WTC11 (cell line): Measurements from ENCODE around the gene ARHGEF28. TPM values are rescaled to one million over a fixed set of nuclear protein-coding genes. Genes with fewer than 3 reads are reported as not detected.

Experiments
- ATAC-seq: fragments of 200-7000 bp; cut with Tn5 transposase; 2 replicates; pipeline ENCODE4 v1.10.0; 2021; ENCODE audit warnings: mild to moderate bottlenecking, moderate library complexity
- CTCF ChIA-PET: fragments of 300-600 bp; sonication (Branson Sonifier 250); formaldehyde crosslinking; loops from one replicate; lab custom pipeline; 2021; ENCODE audit warnings: antibody characterized with exemption; lab: Charles Lee
- POLR2A ChIA-PET: fragments of 350-600 bp; sonication (Branson Sonifier 250); formaldehyde crosslinking; loops from one replicate; lab custom pipeline; 2021; ENCODE audit warnings: antibody characterized with exemption; lab: Charles Lee
- DNase-seq: peaks from one replicate; pipeline ENCODE4 v3.0.0; 2021; ENCODE audit warnings: low spot score
- H3K27ac Mint-ChIP-seq: 2 replicates; pipeline ENCODE4 v1.8.0; 2021; ENCODE audit warnings: mixed read lengths
- H3K27me3 Mint-ChIP-seq: 2 replicates; pipeline ENCODE4 v1.8.0; 2021; ENCODE audit warnings: low read depth, mild to moderate bottlenecking, moderate library complexity, mixed read lengths
- H3K36me3 Mint-ChIP-seq: 2 replicates; pipeline ENCODE4 v1.8.0; 2021; ENCODE audit warnings: mixed read lengths
- H3K4me1 Mint-ChIP-seq: 2 replicates; pipeline ENCODE4 v1.8.0; 2022; ENCODE audit warnings: mixed read lengths
- H3K4me3 Mint-ChIP-seq: 2 replicates; pipeline ENCODE4 v1.8.0; 2021; ENCODE audit warnings: mild to moderate bottlenecking, moderate library complexity, mixed read lengths
- H3K9me3 Mint-ChIP-seq: 2 replicates; pipeline ENCODE4 v1.8.0; 2021; ENCODE audit warnings: mixed read lengths
- ATF1 ChIP-seq: sonication (generic); formaldehyde crosslinking; IDR thresholded peaks from 2 replicates; pipeline ENCODE4 v1.8.1; 2023; ENCODE audit warnings: mild to moderate bottlenecking, moderate library complexity, missing genetic modification reagents
- CREB1 ChIP-seq: sonication (generic); formaldehyde crosslinking; IDR thresholded peaks from 2 replicates; pipeline ENCODE4 v1.8.0; 2023; ENCODE audit warnings: mild to moderate bottlenecking, missing genetic modification reagents
- ELF4 ChIP-seq: sonication (generic); formaldehyde crosslinking; IDR thresholded peaks from 2 replicates; pipeline ENCODE4 v1.8.1; 2022; ENCODE audit warnings: low read depth, mild to moderate bottlenecking, moderate library complexity, missing genetic modification reagents
- NR2C2 ChIP-seq: sonication (generic); formaldehyde crosslinking; IDR thresholded peaks from 2 replicates; pipeline ENCODE4 v1.8.0; 2022; ENCODE audit warnings: mild to moderate bottlenecking, missing genetic modification reagents
- OVOL2 ChIP-seq: fragments of 250-450 bp; sonication (Bioruptor Pico); IDR thresholded peaks from 2 replicates; pipeline ENCODE4 v1.9.0; 2021; ENCODE audit warnings: mild to moderate bottlenecking, borderline replicate concordance
- RELA ChIP-seq: sonication (generic); formaldehyde crosslinking; IDR thresholded peaks from 2 replicates; pipeline ENCODE4 v1.8.1; 2022; ENCODE audit warnings: missing genetic modification reagents, mild to moderate bottlenecking, borderline replicate concordance
- RORB ChIP-seq: fragments of 250-450 bp; sonication (Bioruptor Pico); IDR thresholded peaks from 2 replicates; pipeline ENCODE4 v1.9.0; 2021; ENCODE audit warnings: mild to moderate bottlenecking
- total RNA-seq: library from RNA; stranded (reverse); gene quantifications from 3 replicates; pipeline ENCODE4 v1.2.3, GENCODE V29; 2021
- TF ChIP-seq, protein P1 (sequence below): fragments of 250-450 bp; sonication (Bioruptor Pico); IDR thresholded peaks from 2 replicates; pipeline ENCODE4 v1.9.0; 2021; ENCODE audit warnings: mild to moderate bottlenecking, borderline replicate concordance
- TF ChIP-seq, protein P2 (sequence below): sonication (generic); formaldehyde crosslinking; IDR thresholded peaks from 2 replicates; pipeline ENCODE4 v1.8.0; 2023; ENCODE audit warnings: mild to moderate bottlenecking, missing genetic modification reagents
- TF ChIP-seq, protein P3 (sequence below): sonication (generic); formaldehyde crosslinking; IDR thresholded peaks from 2 replicates; pipeline ENCODE4 v1.8.1; 2023; ENCODE audit warnings: mild to moderate bottlenecking, missing genetic modification reagents
- TF ChIP-seq, protein P4 (sequence below): sonication (generic); formaldehyde crosslinking; IDR thresholded peaks from 2 replicates; pipeline ENCODE4 v1.8.1; 2023; ENCODE audit warnings: mild to moderate bottlenecking, missing genetic modification reagents, moderate library complexity

Gene ARHGEF28
- total RNA-seq, 1 experiment from 2014 or later = 0.96 TPM

DNA sequence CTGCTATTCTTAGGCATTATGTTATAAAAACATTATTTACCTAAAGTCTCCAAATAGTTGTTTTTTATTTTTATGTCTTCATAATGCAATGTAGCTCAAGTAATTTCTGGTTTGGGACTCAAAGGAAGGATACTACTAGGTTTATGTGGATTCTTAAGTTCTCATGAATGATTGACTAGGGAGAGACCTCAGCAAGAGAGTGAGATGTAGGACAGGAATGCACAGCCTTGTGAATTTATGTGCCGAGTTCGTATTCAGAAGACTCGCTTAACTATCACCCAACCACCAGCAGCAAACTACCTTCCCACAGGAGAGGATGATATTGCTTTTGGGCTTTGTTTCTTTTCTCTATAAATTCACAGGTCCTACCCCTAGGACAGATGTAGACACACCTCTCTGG is 282.9 kb downstream of the ARHGEF28 start:
- ChIA-PET CTCF (no interaction called here), POLR2A (no interaction called here)
- no peak for DNase-seq
- TF ChIP-seq RELA = no peak
- TF ChIP-seq RORB (CRISPR knock-in tag) = no peak
- TF ChIP-seq, protein P1, sequence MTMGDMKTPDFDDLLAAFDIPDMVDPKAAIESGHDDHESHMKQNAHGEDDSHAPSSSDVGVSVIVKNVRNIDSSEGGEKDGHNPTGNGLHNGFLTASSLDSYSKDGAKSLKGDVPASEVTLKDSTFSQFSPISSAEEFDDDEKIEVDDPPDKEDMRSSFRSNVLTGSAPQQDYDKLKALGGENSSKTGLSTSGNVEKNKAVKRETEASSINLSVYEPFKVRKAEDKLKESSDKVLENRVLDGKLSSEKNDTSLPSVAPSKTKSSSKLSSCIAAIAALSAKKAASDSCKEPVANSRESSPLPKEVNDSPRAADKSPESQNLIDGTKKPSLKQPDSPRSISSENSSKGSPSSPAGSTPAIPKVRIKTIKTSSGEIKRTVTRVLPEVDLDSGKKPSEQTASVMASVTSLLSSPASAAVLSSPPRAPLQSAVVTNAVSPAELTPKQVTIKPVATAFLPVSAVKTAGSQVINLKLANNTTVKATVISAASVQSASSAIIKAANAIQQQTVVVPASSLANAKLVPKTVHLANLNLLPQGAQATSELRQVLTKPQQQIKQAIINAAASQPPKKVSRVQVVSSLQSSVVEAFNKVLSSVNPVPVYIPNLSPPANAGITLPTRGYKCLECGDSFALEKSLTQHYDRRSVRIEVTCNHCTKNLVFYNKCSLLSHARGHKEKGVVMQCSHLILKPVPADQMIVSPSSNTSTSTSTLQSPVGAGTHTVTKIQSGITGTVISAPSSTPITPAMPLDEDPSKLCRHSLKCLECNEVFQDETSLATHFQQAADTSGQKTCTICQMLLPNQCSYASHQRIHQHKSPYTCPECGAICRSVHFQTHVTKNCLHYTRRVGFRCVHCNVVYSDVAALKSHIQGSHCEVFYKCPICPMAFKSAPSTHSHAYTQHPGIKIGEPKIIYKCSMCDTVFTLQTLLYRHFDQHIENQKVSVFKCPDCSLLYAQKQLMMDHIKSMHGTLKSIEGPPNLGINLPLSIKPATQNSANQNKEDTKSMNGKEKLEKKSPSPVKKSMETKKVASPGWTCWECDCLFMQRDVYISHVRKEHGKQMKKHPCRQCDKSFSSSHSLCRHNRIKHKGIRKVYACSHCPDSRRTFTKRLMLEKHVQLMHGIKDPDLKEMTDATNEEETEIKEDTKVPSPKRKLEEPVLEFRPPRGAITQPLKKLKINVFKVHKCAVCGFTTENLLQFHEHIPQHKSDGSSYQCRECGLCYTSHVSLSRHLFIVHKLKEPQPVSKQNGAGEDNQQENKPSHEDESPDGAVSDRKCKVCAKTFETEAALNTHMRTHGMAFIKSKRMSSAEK (CRISPR knock-in tag) = no peak
- no peak for TF ChIP-seq ATF1 (CRISPR knock-in tag)
- ATAC-seq = no peak
- H3K4me1 Mint-ChIP-seq = no peaks in the 10 kb centered on the region
- no peak overlapping the region for H3K27ac Mint-ChIP-seq
- H3K4me3 Mint-ChIP-seq = no peak overlapping the region
- no peaks in the 10 kb centered on the region for H3K27me3 Mint-ChIP-seq
- H3K36me3 Mint-ChIP-seq = no peaks in the 10 kb centered on the region
- peaks cover 14% of the 10 kb centered on the region for H3K9me3 Mint-ChIP-seq

DNA sequence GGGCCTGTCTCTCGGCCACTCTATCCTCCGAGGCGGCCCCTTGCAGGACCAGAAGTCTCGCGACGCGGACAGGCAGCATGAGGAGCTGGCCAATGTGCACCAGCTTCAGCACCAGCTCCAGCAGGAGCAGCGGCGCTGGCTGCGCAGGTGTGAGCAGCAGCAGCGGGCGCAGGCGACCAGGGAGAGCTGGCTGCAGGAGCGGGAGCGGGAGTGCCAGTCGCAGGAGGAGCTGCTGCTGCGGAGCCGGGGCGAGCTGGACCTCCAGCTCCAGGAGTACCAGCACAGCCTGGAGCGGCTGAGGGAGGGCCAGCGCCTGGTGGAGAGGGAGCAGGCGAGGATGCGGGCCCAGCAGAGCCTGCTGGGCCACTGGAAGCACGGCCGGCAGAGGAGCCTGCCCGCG is 283.5 kb downstream of the ARHGEF28 start:
- ChIA-PET CTCF (no interaction called here), POLR2A (no interaction called here)
- no peak for DNase-seq
- no peaks in the 10 kb centered on the region for H3K27me3 Mint-ChIP-seq
- no peak for ATAC-seq
- no peaks in the 10 kb centered on the region for H3K4me1 Mint-ChIP-seq
- no peak overlapping the region for H3K27ac Mint-ChIP-seq
- no peaks in the 10 kb centered on the region for H3K36me3 Mint-ChIP-seq
- peaks cover 14% of the 10 kb centered on the region for H3K9me3 Mint-ChIP-seq
- H3K4me3 Mint-ChIP-seq = no peak overlapping the region
- TF ChIP-seq ELF4 (CRISPR knock-in tag) (no peak), RELA (0 out of 2 replicates have a peak, but pooled peaks have one; percentile 49)

DNA sequence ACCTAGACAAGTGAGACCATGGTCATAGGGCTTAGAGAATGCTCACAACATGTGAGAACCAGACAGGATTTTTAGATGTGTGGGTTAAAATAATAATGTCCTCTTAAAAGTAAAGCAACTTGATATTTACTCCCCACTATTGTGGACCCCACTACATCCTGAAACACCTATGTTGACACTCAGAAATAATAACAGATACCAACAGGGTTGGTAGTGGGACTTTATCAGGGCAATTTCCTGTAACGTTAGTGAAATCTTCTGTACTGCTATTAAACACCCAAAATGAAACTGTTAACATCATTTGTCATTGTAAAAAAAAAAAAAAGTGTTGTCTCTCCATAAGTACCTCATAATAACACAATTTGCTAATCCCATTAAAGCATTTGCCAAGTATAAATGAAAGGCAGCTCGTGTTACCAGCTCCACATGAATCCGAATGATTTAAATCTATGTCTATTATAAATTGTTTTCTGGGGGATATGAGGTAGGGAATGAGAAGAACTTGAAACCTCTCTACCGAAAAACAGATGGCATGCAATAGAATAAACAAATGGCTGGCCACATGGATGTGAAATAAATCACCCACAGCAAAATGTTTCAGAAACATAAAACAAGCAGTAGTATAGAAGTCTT is 285.9 kb downstream of the ARHGEF28 start:
- no peak for ATAC-seq
- POLR2A ChIA-PET = no interaction called here
- TF ChIP-seq NR2C2 (CRISPR knock-in tag) (no peak), CREB1 (CRISPR knock-in tag) (no peak), OVOL2 (CRISPR knock-in tag) (no peak)
- TF ChIP-seq, protein P2, sequence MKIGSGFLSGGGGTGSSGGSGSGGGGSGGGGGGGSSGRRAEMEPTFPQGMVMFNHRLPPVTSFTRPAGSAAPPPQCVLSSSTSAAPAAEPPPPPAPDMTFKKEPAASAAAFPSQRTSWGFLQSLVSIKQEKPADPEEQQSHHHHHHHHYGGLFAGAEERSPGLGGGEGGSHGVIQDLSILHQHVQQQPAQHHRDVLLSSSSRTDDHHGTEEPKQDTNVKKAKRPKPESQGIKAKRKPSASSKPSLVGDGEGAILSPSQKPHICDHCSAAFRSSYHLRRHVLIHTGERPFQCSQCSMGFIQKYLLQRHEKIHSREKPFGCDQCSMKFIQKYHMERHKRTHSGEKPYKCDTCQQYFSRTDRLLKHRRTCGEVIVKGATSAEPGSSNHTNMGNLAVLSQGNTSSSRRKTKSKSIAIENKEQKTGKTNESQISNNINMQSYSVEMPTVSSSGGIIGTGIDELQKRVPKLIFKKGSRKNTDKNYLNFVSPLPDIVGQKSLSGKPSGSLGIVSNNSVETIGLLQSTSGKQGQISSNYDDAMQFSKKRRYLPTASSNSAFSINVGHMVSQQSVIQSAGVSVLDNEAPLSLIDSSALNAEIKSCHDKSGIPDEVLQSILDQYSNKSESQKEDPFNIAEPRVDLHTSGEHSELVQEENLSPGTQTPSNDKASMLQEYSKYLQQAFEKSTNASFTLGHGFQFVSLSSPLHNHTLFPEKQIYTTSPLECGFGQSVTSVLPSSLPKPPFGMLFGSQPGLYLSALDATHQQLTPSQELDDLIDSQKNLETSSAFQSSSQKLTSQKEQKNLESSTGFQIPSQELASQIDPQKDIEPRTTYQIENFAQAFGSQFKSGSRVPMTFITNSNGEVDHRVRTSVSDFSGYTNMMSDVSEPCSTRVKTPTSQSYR = no peak
- TF ChIP-seq, protein P3, sequence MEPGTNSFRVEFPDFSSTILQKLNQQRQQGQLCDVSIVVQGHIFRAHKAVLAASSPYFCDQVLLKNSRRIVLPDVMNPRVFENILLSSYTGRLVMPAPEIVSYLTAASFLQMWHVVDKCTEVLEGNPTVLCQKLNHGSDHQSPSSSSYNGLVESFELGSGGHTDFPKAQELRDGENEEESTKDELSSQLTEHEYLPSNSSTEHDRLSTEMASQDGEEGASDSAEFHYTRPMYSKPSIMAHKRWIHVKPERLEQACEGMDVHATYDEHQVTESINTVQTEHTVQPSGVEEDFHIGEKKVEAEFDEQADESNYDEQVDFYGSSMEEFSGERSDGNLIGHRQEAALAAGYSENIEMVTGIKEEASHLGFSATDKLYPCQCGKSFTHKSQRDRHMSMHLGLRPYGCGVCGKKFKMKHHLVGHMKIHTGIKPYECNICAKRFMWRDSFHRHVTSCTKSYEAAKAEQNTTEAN (CRISPR knock-in tag) = no peak
- TF ChIP-seq, protein P4, sequence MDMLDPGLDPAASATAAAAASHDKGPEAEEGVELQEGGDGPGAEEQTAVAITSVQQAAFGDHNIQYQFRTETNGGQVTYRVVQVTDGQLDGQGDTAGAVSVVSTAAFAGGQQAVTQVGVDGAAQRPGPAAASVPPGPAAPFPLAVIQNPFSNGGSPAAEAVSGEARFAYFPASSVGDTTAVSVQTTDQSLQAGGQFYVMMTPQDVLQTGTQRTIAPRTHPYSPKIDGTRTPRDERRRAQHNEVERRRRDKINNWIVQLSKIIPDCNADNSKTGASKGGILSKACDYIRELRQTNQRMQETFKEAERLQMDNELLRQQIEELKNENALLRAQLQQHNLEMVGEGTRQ (CRISPR knock-in tag) = no peak
- DNase-seq = no peak
- Mint-ChIP-seq H3K27me3 (no peaks in the 10 kb centered on the region), H3K4me3 (no peak overlapping the region), H3K4me1 (no peaks in the 10 kb centered on the region), H3K9me3 (peaks cover 3% of the 10 kb centered on the region), H3K27ac (no peak overlapping the region), H3K36me3 (no peaks in the 10 kb centered on the region)
- CTCF ChIA-PET = no interaction called here
